ENCODE results near the gene CA5A.
"Not testable (repeated sequence)": the region's sequence is repeated elsewhere in the genome, so short reads cannot be mapped to it uniquely, and the experiment has no call there.

CA5A gene

GRCh38 chr16:87936375-87937230, at the start of gene CA5A:
Gene CA5A (minus strand): TSS chr16:87936529. CDS start chr16:87936450, 79 bp downstream.
- Histone ChIP-seq H3K36me3 (ENCODE audit: insufficient read depth, low read length) (no peaks in the 10 kb centered on the region), H3K79me2 (ENCODE audit: control insufficient read depth, insufficient read depth, low read length, unreplicated experiment) (no peaks in the 10 kb centered on the region), H3K4me1 (ENCODE audit: control insufficient read depth, insufficient read depth, low read length, unreplicated experiment) (no peaks in the 10 kb centered on the region), H3K4me3 (ENCODE audit: low read depth, low read length) (no peak within 1 kb of the TSS), H3K27ac (ENCODE audit: low read depth, low read length) (no peak within 1 kb of the TSS), H3K27me3 (ENCODE audit: insufficient read depth, low read length) (0 out of 2 replicates have a peak, but pooled peaks cover 6% of the 10 kb centered on the region), H2AFZ (ENCODE audit: low read length, unreplicated experiment) (no peak within 1 kb of the TSS)

GRCh38 chr16:87985493-87985892, 49.2 kb upstream of the CA5A start:
- not testable (repeated sequence) for H3K36me3 ChIP-seq (ENCODE audit: insufficient read depth, low read length); H3K27ac ChIP-seq (ENCODE audit: low read depth, low read length); H3K27me3 ChIP-seq (ENCODE audit: insufficient read depth, low read length); H2AFZ ChIP-seq (ENCODE audit: low read length, unreplicated experiment); H3K79me2 ChIP-seq (ENCODE audit: control insufficient read depth, insufficient read depth, low read length, unreplicated experiment); H3K4me3 ChIP-seq (ENCODE audit: low read depth, low read length)
- peaks cover 11% of the 10 kb centered on the region for H3K4me1 ChIP-seq (ENCODE audit: control insufficient read depth, insufficient read depth, low read length, unreplicated experiment)

- Histone ChIP-seq H2AFZ (ENCODE audit: low read length, unreplicated experiment) (no peak overlapping the region), H3K79me2 (ENCODE audit: control insufficient read depth, insufficient read depth, low read length, unreplicated experiment) (peaks cover 2% of the 10 kb centered on the region), H3K4me1 (ENCODE audit: control insufficient read depth, insufficient read depth, low read length, unreplicated experiment) (peaks cover 11% of the 10 kb centered on the region), H3K27me3 (ENCODE audit: insufficient read depth, low read length) (no peaks in the 10 kb centered on the region), H3K4me3 (ENCODE audit: low read depth, low read length) (no peak overlapping the region), H3K27ac (ENCODE audit: low read depth, low read length) (no peak overlapping the region), H3K36me3 (ENCODE audit: insufficient read depth, low read length) (no peaks in the 10 kb centered on the region; the same call in 1 of the 2 replicates)
These were observed 48.4 kb upstream of the CA5A start for GRCh38 chr16:87984632-87985267.

- H3K4me1 ChIP-seq (ENCODE audit: control insufficient read depth, insufficient read depth, low read length, unreplicated experiment), result peaks cover 11% of the 10 kb centered on the region
- H3K36me3 ChIP-seq (ENCODE audit: insufficient read depth, low read length); H3K27ac ChIP-seq (ENCODE audit: low read depth, low read length); H3K27me3 ChIP-seq (ENCODE audit: insufficient read depth, low read length); H3K4me3 ChIP-seq (ENCODE audit: low read depth, low read length); H3K79me2 ChIP-seq (ENCODE audit: control insufficient read depth, insufficient read depth, low read length, unreplicated experiment); H2AFZ ChIP-seq (ENCODE audit: low read length, unreplicated experiment): not testable (repeated sequence)
These were observed 47.9 kb upstream of the CA5A start for GRCh38 chr16:87984180-87984579.

GRCh38 chr16:87983737-87984097, 47.4 kb upstream of the CA5A start:
- H3K36me3 ChIP-seq (ENCODE audit: insufficient read depth, low read length); H2AFZ ChIP-seq (ENCODE audit: low read length, unreplicated experiment); H3K79me2 ChIP-seq (ENCODE audit: control insufficient read depth, insufficient read depth, low read length, unreplicated experiment); H3K27me3 ChIP-seq (ENCODE audit: insufficient read depth, low read length); H3K4me3 ChIP-seq (ENCODE audit: low read depth, low read length); H3K27ac ChIP-seq (ENCODE audit: low read depth, low read length): not testable (repeated sequence)
- H3K4me1 ChIP-seq (ENCODE audit: control insufficient read depth, insufficient read depth, low read length, unreplicated experiment), result peaks cover 11% of the 10 kb centered on the region

GRCh38 chr16:87983072-87983736, 46.9 kb upstream of the CA5A start:
- H3K4me1 ChIP-seq (ENCODE audit: control insufficient read depth, insufficient read depth, low read length, unreplicated experiment), result peaks cover 11% of the 10 kb centered on the region
- H3K27ac ChIP-seq (ENCODE audit: low read depth, low read length); H3K36me3 ChIP-seq (ENCODE audit: insufficient read depth, low read length); H3K27me3 ChIP-seq (ENCODE audit: insufficient read depth, low read length); H3K79me2 ChIP-seq (ENCODE audit: control insufficient read depth, insufficient read depth, low read length, unreplicated experiment); H3K4me3 ChIP-seq (ENCODE audit: low read depth, low read length); H2AFZ ChIP-seq (ENCODE audit: low read length, unreplicated experiment): not testable (repeated sequence)

GRCh38 chr16:87982581-87983041, 46.3 kb upstream of the CA5A start:
- peaks cover 2% of the 10 kb centered on the region for H3K79me2 ChIP-seq (ENCODE audit: control insufficient read depth, insufficient read depth, low read length, unreplicated experiment)
- no peak overlapping the region for H2AFZ ChIP-seq (ENCODE audit: low read length, unreplicated experiment)
- no peak overlapping the region for H3K27ac ChIP-seq (ENCODE audit: low read depth, low read length)
- H3K4me3 ChIP-seq (ENCODE audit: low read depth, low read length), result no peak overlapping the region
- peaks cover 11% of the 10 kb centered on the region for H3K4me1 ChIP-seq (ENCODE audit: control insufficient read depth, insufficient read depth, low read length, unreplicated experiment)
- no peaks in the 10 kb centered on the region; the same call in 1 of the 2 replicates for H3K36me3 ChIP-seq (ENCODE audit: insufficient read depth, low read length)
- H3K27me3 ChIP-seq (ENCODE audit: insufficient read depth, low read length), result no peaks in the 10 kb centered on the region

GRCh38 chr16:87981376-87981775, 45.0 kb upstream of the CA5A start:
- not testable (repeated sequence) for H3K27me3 ChIP-seq (ENCODE audit: insufficient read depth, low read length)

GRCh38 chr16:87979911-87980630, 43.7 kb upstream of the CA5A start:
- H3K27me3 ChIP-seq (ENCODE audit: insufficient read depth, low read length); H2AFZ ChIP-seq (ENCODE audit: low read length, unreplicated experiment); H3K27ac ChIP-seq (ENCODE audit: low read depth, low read length); H3K36me3 ChIP-seq (ENCODE audit: insufficient read depth, low read length); H3K4me3 ChIP-seq (ENCODE audit: low read depth, low read length); H3K79me2 ChIP-seq (ENCODE audit: control insufficient read depth, insufficient read depth, low read length, unreplicated experiment); H3K4me1 ChIP-seq (ENCODE audit: control insufficient read depth, insufficient read depth, low read length, unreplicated experiment): not testable (repeated sequence)

More at GRCh38 chr16:87981376-87981775, 45.0 kb upstream of the CA5A start:
- H3K4me1 ChIP-seq (ENCODE audit: control insufficient read depth, insufficient read depth, low read length, unreplicated experiment); H3K4me3 ChIP-seq (ENCODE audit: low read depth, low read length); H3K36me3 ChIP-seq (ENCODE audit: insufficient read depth, low read length); H2AFZ ChIP-seq (ENCODE audit: low read length, unreplicated experiment); H3K79me2 ChIP-seq (ENCODE audit: control insufficient read depth, insufficient read depth, low read length, unreplicated experiment); H3K27ac ChIP-seq (ENCODE audit: low read depth, low read length): not testable (repeated sequence)

- Histone ChIP-seq H3K27me3 (ENCODE audit: insufficient read depth, low read length) (no peaks in the 10 kb centered on the region), H3K4me1 (ENCODE audit: control insufficient read depth, insufficient read depth, low read length, unreplicated experiment) (peaks cover 3% of the 10 kb centered on the region), H3K27ac (ENCODE audit: low read depth, low read length) (no peak overlapping the region), H3K4me3 (ENCODE audit: low read depth, low read length) (no peak overlapping the region), H3K36me3 (ENCODE audit: insufficient read depth, low read length) (no peaks in the 10 kb centered on the region; the same call in 1 of the 2 replicates), H3K79me2 (ENCODE audit: control insufficient read depth, insufficient read depth, low read length, unreplicated experiment) (peaks cover 8% of the 10 kb centered on the region), H2AFZ (ENCODE audit: low read length, unreplicated experiment) (no peak overlapping the region)
These were observed 43.0 kb upstream of the CA5A start for GRCh38 chr16:87979352-87979751.
